Measurements from ENCODE around the gene DUSP1.

GRCh38 chr5:172800088-172800551 lies 29.1 kb upstream of the DUSP1 start:
- TF ChIP-seq FOXP2 (optimal IDR thresholded peaks at IDR 0.05; ENCODE audit: borderline replicate concordance, extremely low read depth, extremely low read length, insufficient read depth), result peak; percentile 56
- no peak for TF ChIP-seq REST (IDR thresholded peaks at IDR 0.05; ENCODE audit: insufficient read depth in 1 of 2, low read depth in 2 of 2, low read length in 2 of 2)
- TF ChIP-seq POLR2AphosphoS5 (IDR thresholded peaks at IDR 0.05; ENCODE audit: low read depth, low read length), result no peak
- TF ChIP-seq SIN3A (IDR thresholded peaks at IDR 0.05; ENCODE audit: borderline replicate concordance, insufficient read depth, low read length), result no peak
- TF ChIP-seq TAF1 (IDR thresholded peaks at IDR 0.05; ENCODE audit: borderline replicate concordance, insufficient read depth, low read length), result no peak

Data from PFSK-1 (cell line).